ENCODE data around the gene OR4D10. TPM values are rescaled to one million over a fixed set of nuclear protein-coding genes. Genes with fewer than 3 reads are reported as not detected.

The OR4D10 gene
- total and polyA plus RNA-seq, 10 donors: not detected

- Histone ChIP-seq H3K4me1 (peaks cover 0 to 4% (median 0%) of the 10 kb centered on the region in 6 donors), H3K36me3 (no peaks in the 10 kb centered on the region), H3K27ac (no peak overlapping the region), H3K4me3 (no peak overlapping the region), H3K9me3 (no peaks in the 10 kb centered on the region), H3K27me3 (replicated peaks in 1 of 7) (no peaks in the 10 kb centered on the region)
- no peak for DNase-seq
- no peak for TF ChIP-seq CTCF (IDR thresholded peaks at IDR 0.05 in 8 of 11, conservative IDR thresholded peaks at IDR 0.05 in 3 of 11)
- TF ChIP-seq POLR2A (IDR thresholded peaks at IDR 0.05): no peak
- no peak for TF ChIP-seq POLR2AphosphoS5 (IDR thresholded peaks at IDR 0.05)
- WGBS, 5 donors: 44 to 59% (median 53%) methylated on average over 9 of the region's 9 CpGs
- intact Hi-C loops (cut with DNase I; ENCODE audit: low total_unique reads): no loop called here
Measured at GRCh38 chr11:59475176-59475575, 2.1 kb downstream of the OR4D10 start.

- TF ChIP-seq CTCF (IDR thresholded peaks at IDR 0.05 in 8 of 11, conservative IDR thresholded peaks at IDR 0.05 in 3 of 11) (no peak), POLR2A (IDR thresholded peaks at IDR 0.05) (no peak), POLR2AphosphoS5 (IDR thresholded peaks at IDR 0.05) (no peak)
- no peak for DNase-seq
Measured at GRCh38 chr11:59479906-59480305, 6.8 kb downstream of the OR4D10 start.

GRCh38 chr11:59480359-59480758, 7.2 kb downstream of the OR4D10 start:
- H3K4me1 ChIP-seq: peaks cover 0 to 4% (median 0%) of the 10 kb centered on the region in 6 donors
- 76 to 92% (median 86%) methylated on average over 3 of the region's 3 CpGs for WGBS, 5 donors
- intact Hi-C loops (cut with DNase I; ENCODE audit: low total_unique reads): no loop called here
- DNase-seq: no peak
- H3K36me3 ChIP-seq: no peaks in the 10 kb centered on the region
- no peak for TF ChIP-seq CTCF (IDR thresholded peaks at IDR 0.05 in 8 of 11, conservative IDR thresholded peaks at IDR 0.05 in 3 of 11)
- TF ChIP-seq POLR2A (IDR thresholded peaks at IDR 0.05): no peak
- no peak for TF ChIP-seq POLR2AphosphoS5 (IDR thresholded peaks at IDR 0.05)
- H3K27me3 ChIP-seq (replicated peaks in 1 of 7): no peaks in the 10 kb centered on the region
- H3K27ac ChIP-seq: no peak overlapping the region
- H3K4me3 ChIP-seq: no peak overlapping the region
- no peaks in the 10 kb centered on the region for H3K9me3 ChIP-seq

More at GRCh38 chr11:59479906-59480305, 6.8 kb downstream of the OR4D10 start:
- Histone ChIP-seq H3K27ac (no peak overlapping the region), H3K9me3 (no peaks in the 10 kb centered on the region), H3K4me3 (no peak overlapping the region), H3K27me3 (replicated peaks in 1 of 7) (no peaks in the 10 kb centered on the region), H3K4me1 (peaks cover 0 to 4% (median 0%) of the 10 kb centered on the region in 6 donors), H3K36me3 (no peaks in the 10 kb centered on the region)
- intact Hi-C loops (cut with DNase I; ENCODE audit: low total_unique reads): no loop called here

- H3K36me3 ChIP-seq: no peaks in the 10 kb centered on the region
- H3K9me3 ChIP-seq: no peaks in the 10 kb centered on the region
- no peak for DNase-seq
- H3K4me1 ChIP-seq: no peaks in the 10 kb centered on the region
- H3K27ac ChIP-seq: no peak overlapping the region
- intact Hi-C loops (cut with DNase I; ENCODE audit: low total_unique reads): no loop called here
- no peaks in the 10 kb centered on the region for H3K27me3 ChIP-seq (replicated peaks in 1 of 7)
- 31 to 79% (median 38%) methylated on average over 1 of the region's 1 CpG for WGBS, 5 donors
- no peak for TF ChIP-seq POLR2A (IDR thresholded peaks at IDR 0.05)
- H3K4me3 ChIP-seq: no peak overlapping the region
Measured at GRCh38 chr11:59501931-59502330, 28.8 kb downstream of the OR4D10 start.

GRCh38 chr11:59503276-59503675, 30.2 kb downstream of the OR4D10 start, which contains the start of gene OR4D11:
Gene OR4D11 (plus strand): TSS chr11:59503576. CDS start chr11:59503576, 0 bp downstream.
- Histone ChIP-seq H3K27ac (no peak within 1 kb of the TSS), H3K36me3 (no peaks in the 10 kb centered on the region), H3K9me3 (no peaks in the 10 kb centered on the region), H3K4me1 (no peaks in the 10 kb centered on the region), H3K27me3 (replicated peaks in 1 of 7) (no peaks in the 10 kb centered on the region), H3K4me3 (no peak within 1 kb of the TSS)
- TF ChIP-seq CTCF (IDR thresholded peaks at IDR 0.05 in 8 of 11, conservative IDR thresholded peaks at IDR 0.05 in 3 of 11): no peak
- no peak for TF ChIP-seq POLR2A (IDR thresholded peaks at IDR 0.05)
- no peak for TF ChIP-seq POLR2AphosphoS5 (IDR thresholded peaks at IDR 0.05)
- DNase-seq: no peak
- intact Hi-C loops (cut with DNase I; ENCODE audit: low total_unique reads): no loop called here
